GM12874 (cell line): ENCODE measurements around the gene TTC6.

Experiments
- CTCF ChIP-seq: IDR thresholded peaks from 2 replicates; pipeline ENCODE4 v1.5.1; 2011; ENCODE audit warnings: low read depth, mild to moderate bottlenecking, control low read depth, low read length, moderate library complexity; ENCODE audit not compliant: insufficient read depth

TTC6 gene

GRCh38 chr14:37591311-37591940 is 4.0 kb upstream of the TTC6 start:
- TF ChIP-seq CTCF = no peak

GRCh38 chr14:37591941-37592481 is 3.4 kb upstream of the TTC6 start:
- no peak for TF ChIP-seq CTCF

GRCh38 chr14:37592482-37593408 is 2.7 kb upstream of the TTC6 start:
- no peak for TF ChIP-seq CTCF

- TF ChIP-seq CTCF = no peak
These were observed 1.8 kb upstream of the TTC6 start for GRCh38 chr14:37593511-37594237.

GRCh38 chr14:37594238-37594970 is 1.0 kb upstream of the TTC6 start:
- TF ChIP-seq CTCF = peak; percentile 46; the same call in 1 of the 2 replicates

- TF ChIP-seq CTCF = no peak
These were observed 586 bp downstream of the TTC6 start for GRCh38 chr14:37595809-37596621.
